Measurements from ENCODE around the gene CLDN9. TPM values are rescaled to one million over a fixed set of nuclear protein-coding genes. Genes with fewer than 3 reads are reported as not detected.

CLDN9 gene
- total and polyA plus RNA-seq, 9 of the 15 experiments (the other 6 are each of a cell fraction or from before 2014, with no cell fraction given) = 0.12 to 0.44 (median 0.22) TPM; not detected in 4

- TF ChIP-seq ZNF224 (CRISPR knock-in tag; IDR thresholded peaks at IDR 0.05) (no peak), BRF2 (IDR thresholded peaks at IDR 0.05; ENCODE audit: borderline replicate concordance, insufficient read depth, insufficient read length) (no peak), STAT5B (CRISPR knock-in tag; IDR thresholded peaks at IDR 0.05) (no peak), TRIM25 (IDR thresholded peaks at IDR 0.05; ENCODE audit: borderline replicate concordance) (no peak), HMGN3 (IDR thresholded peaks at IDR 0.05; ENCODE audit: borderline replicate concordance, extremely low read depth, insufficient read length, low read depth, low read length) (no peak), POLR2AphosphoS2 (IDR thresholded peaks at IDR 0.05; ENCODE audit: low read length) (peak; percentile 13), POLR2G (IDR thresholded peaks at IDR 0.05; ENCODE audit: low read depth, low read length) (peak; percentile 71; the same call in 1 of the 2 replicates), RUNX1 (IDR thresholded peaks at IDR 0.05; ENCODE audit: low read depth) (no peak), CTBP1 (IDR thresholded peaks at IDR 0.05; ENCODE audit: borderline replicate concordance) (no peak)
Measured at GRCh38 chr16:2971985-2972784, 40.5 kb upstream of the CLDN9 start (continued).
